Activated T-cell treated with anti-CD3 and anti-CD28 coated beads for 4 hours (primary cell): ENCODE measurements around the gene ZNF516.
"Not testable (repeated sequence)": the region's sequence is repeated elsewhere in the genome, so short reads cannot be mapped to it uniquely, and the experiment has no call there.

Experiments
- DNase-seq: peaks from one replicate; pipeline ENCODE4 v3.0.0-alpha.2; 2020

The ZNF516 gene, protein sequence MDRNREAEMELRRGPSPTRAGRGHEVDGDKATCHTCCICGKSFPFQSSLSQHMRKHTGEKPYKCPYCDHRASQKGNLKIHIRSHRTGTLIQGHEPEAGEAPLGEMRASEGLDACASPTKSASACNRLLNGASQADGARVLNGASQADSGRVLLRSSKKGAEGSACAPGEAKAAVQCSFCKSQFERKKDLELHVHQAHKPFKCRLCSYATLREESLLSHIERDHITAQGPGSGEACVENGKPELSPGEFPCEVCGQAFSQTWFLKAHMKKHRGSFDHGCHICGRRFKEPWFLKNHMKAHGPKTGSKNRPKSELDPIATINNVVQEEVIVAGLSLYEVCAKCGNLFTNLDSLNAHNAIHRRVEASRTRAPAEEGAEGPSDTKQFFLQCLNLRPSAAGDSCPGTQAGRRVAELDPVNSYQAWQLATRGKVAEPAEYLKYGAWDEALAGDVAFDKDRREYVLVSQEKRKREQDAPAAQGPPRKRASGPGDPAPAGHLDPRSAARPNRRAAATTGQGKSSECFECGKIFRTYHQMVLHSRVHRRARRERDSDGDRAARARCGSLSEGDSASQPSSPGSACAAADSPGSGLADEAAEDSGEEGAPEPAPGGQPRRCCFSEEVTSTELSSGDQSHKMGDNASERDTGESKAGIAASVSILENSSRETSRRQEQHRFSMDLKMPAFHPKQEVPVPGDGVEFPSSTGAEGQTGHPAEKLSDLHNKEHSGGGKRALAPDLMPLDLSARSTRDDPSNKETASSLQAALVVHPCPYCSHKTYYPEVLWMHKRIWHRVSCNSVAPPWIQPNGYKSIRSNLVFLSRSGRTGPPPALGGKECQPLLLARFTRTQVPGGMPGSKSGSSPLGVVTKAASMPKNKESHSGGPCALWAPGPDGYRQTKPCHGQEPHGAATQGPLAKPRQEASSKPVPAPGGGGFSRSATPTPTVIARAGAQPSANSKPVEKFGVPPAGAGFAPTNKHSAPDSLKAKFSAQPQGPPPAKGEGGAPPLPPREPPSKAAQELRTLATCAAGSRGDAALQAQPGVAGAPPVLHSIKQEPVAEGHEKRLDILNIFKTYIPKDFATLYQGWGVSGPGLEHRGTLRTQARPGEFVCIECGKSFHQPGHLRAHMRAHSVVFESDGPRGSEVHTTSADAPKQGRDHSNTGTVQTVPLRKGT

DNA sequence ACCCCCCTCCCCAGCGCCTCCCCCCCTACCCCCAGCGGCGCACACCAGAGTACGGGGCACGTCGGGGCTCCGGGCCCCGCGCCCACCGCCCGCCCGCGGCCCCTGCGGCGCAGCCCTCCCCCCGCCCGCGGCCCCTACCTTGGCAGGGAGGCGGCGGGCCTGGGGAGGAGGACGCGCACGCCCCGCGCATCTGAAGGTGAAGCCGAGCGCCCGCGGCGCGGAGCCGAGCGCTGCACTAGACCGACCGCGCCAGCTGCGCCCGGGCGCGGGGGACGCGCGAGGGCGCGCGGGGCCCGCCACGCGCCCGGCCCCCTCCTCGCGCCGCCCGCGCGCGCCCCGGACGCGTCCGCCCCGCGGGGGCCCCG lies at the start of gene ZNF516:
Gene ZNF516 (minus strand): TSS at position 237 of the 365 bp plus-strand sequence. CDS start 52,188 bp downstream, outside the sequence.
- no peak for DNase-seq

- no peak for DNase-seq
Measured at GRCh38 chr18:76538846-76539245, 43.8 kb upstream of the ZNF516 start.

DNA sequence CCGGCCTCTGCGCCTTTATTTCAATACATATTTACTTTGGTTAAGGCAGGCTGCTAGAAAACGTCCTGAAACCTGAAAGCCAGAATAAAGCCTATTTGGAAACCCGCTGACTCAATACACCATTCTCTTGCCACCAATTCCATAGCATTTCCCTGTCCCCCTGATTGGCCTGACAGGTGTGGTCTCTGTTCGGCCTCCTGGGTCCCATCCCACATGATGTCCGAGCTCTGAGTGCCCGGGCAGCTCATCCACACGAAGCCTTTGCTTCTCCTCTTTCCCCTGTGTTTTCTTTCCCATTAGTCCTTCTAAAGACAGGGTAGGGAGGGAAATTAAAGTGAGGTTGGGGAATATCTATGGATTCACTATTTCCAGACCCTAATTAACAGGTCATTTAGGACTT lies 42.6 kb upstream of the ZNF516 start:
- DNase-seq, result no peak

DNA sequence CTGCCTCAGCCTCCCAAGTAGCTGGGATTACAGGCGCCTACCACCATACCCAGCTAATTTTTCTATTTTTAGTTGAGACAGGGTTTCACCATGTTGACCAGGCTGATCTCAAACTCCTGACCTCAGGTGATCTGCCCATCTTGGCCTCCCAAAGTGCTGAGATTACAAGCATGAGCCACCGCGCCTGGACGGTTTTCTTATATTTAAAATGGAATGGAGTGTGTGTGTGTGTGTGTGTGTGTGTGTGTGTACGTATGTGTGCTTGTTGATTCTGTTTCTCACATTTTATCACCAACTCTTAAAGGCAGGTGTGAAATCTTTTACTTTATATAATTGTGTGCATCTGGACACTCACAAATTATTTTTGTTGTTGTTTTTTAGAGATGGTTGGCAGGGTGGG lies 41.6 kb upstream of the ZNF516 start:
- DNase-seq, result not testable (repeated sequence)

DNA sequence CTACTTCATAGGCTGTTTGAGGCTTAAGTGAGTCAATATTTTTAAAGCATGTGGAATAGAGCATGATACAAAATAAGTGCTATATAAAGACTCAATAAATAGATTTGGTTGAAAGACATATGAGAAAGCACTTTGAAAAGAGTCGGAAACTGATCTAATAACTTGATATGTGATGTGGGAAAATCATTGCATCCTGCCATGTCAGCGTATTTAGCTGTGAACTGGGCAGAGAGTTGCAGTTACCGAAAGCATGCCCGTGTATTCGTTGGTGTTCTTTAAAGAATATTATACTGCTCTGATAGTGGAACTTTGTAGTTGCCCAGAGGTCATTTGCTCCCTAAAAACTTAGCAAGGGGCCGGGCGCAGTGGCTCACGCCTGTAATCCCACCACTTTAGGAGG lies 37.8 kb upstream of the ZNF516 start:
- DNase-seq, result no peak

- DNase-seq, result no peak
Measured at GRCh38 chr18:76530846-76531245, 35.8 kb upstream of the ZNF516 start.

GRCh38 chr18:76530391-76530790 lies 35.3 kb upstream of the ZNF516 start:
- DNase-seq, result no peak

DNA sequence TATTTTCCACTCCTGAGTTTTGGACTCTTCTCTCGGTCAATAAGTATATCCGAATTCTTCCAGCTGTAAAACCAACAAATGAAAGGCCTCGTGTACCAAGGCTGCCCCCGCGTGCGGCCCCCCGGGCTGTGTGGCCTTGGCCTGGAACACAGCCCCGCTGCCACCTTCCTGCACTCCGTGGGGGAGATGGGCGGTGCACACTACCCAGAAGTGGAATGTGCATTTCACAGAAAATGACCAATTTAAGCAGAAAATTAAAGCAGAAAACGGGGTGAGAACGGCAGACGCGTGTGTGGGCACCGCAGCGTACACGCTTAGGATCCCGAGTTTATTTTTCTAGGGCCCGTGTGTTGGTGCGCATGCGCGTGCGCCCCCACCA lies 34.4 kb upstream of the ZNF516 start:
- no peak for DNase-seq

- no peak for DNase-seq
Measured at GRCh38 chr18:76528477-76529432, 33.7 kb upstream of the ZNF516 start.

GRCh38 chr18:76525911-76526310 lies 30.9 kb upstream of the ZNF516 start:
- no peak for DNase-seq

DNA sequence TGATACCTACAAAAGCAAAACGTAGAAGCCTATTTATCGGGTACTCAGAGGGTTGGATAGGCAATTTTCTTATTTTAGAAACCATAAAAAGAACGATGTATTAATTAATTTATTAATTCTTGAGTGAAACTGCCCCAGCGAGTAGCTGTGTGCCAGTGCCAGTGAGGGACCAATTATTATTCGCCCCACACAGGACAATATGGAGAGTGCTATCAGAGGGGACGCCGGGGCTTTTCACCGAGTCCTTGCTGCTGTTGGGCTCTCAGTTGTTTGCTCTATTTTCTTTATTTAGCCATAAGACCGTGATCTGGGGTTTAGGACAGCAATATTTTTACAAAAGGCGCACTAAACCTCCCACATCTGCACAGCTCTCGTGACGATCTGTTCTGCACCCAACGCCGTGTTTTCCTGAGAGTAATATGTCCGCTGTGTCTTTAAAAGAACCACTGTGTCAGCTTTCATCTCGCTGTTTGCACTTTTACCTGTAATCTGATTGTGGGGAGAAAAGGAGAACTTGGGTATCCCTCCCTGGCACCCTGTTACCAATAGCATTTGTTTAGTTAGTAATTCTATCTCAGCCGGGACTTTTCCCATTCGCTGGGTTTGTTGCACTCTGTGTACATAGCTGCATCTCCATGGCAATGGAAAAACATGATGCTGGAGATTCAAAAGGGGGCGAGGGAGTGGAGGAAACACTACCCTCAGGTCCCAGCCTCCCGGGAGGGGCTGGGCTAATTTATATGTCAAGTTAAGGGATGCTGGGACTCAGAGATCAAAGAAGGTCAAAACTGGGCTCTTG lies 30.1 kb upstream of the ZNF516 start:
- no peak for DNase-seq

- DNase-seq, result no peak
Measured at GRCh38 chr18:76524477-76524876, 29.4 kb upstream of the ZNF516 start.

DNA sequence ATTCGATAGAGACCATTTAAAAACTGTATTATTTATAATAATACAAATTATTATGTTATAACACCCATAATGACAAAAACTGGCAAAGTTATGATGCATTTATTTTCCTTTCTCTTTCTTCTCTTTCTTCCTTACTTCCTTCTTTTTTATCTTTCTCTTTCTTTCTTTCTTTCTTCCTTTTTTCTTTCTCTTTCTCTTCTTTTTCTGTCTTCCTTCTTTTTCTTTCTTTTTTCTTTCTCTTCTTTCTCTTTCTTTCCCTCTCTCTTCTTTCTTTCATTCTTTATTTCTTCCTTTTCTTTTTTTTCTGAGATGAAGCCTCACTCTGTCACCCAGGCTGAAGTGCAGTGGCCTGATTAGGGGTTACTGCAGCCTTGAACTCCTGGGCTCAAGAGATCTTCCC lies 27.5 kb upstream of the ZNF516 start:
- DNase-seq, result no peak

DNA sequence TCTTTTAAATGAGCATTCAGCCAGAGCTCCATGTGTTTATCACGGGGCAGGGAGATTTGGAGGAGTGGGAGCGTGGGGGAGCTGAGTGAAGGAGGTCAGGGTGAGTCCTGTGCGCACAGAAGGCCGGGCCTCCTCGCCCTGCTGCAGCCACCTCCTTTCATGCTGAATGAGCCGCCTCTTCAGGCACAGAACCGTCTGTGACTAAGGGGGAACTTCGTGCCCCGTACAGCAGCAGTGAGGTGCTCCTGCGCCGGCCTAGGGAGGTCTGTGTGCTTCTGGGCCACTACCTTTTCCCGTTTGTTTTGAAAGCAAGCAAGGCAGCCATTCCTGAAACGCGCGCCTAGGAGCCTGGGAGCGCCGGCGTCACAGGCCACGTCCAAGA lies 27.1 kb upstream of the ZNF516 start:
- DNase-seq, result no peak

GRCh38 chr18:76521417-76522121 lies 26.5 kb upstream of the ZNF516 start:
- no peak for DNase-seq

DNA sequence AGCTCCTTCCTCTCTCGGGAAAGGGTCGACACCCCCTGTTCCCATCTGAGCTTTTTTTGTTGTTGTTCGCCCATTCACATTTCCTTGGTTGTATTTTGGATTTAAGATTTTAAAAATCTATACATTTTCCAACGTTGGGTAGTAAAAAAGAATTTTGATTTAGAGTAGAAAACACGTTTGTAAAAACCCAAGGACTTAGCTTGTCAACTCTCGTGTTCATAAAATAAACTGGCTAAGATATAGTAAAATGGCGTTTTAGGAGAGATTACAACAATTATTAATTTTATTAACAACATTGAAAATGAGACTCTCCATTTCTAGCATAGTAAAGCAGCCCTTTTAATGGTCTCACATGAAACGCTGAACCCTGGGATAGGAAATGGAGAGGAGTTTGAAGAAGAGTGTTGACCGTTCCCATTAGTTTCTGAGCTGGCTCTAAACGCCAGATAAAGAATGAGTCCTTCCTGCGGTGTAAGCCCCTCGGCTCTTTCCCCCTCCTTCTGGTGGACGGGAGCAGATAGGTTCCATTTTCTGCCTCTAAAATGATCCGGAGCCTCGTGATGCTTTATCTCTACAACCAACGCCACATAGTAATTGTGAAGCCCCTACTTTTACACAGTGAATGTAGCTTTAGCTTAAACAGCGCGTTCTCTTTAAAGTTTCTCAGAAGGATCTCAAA lies 24.0 kb upstream of the ZNF516 start:
- DNase-seq, result no peak

- no peak for DNase-seq
Measured at GRCh38 chr18:76518123-76518859, 23.2 kb upstream of the ZNF516 start.

DNA sequence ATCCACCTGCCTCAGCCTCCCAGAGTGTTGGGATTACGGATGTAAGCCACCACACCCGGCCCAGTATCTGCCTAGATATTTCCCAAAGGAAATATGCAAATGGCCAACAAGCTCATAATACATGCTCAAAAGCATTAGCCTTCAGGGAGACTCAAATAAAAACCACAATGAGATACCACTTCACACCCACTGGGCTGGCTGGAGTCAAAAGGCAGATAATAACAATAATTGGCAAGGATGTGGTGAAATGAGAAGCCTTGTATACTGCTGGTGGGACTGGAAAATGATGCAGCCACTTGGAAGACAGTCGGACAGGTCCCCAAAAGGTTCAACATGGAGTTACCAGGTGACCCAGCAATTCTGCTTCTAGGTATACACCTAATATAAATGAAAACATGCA lies 20.5 kb upstream of the ZNF516 start:
- no peak for DNase-seq

GRCh38 chr18:76514573-76514972 lies 19.5 kb upstream of the ZNF516 start:
- DNase-seq, result no peak
